Loucy (cell line): Measurements from ENCODE around the gene MAP7.

Experiments
- H2AFZ ChIP-seq: fragments of 200-600 bp; sonication (generic); 2 replicates; pipeline ENCODE4 v1.6.0; 2016; ENCODE audit warnings: antibody characterized with exemption, mild to moderate bottlenecking, low read length, moderate library complexity
- H3F3A ChIP-seq: fragments of 200-600 bp; 2 replicates; pipeline ENCODE4 v1.6.0; 2016; ENCODE audit warnings: antibody characterized with exemption, low read depth, mild to moderate bottlenecking
- H3K27me3 ChIP-seq: fragments of 200-600 bp; sonication (generic); 2 replicates; pipeline ENCODE4 v1.6.1; 2014; ENCODE audit warnings: low read length, mild to moderate bottlenecking; ENCODE audit not compliant: insufficient read depth, poor library complexity, severe bottlenecking
- H3K36me3 ChIP-seq: fragments of 200-600 bp; sonication (generic); 2 replicates; pipeline ENCODE4 v1.6.1; 2016; ENCODE audit warnings: low read length; ENCODE audit not compliant: insufficient read depth
- H3K4me1 ChIP-seq: fragments of 200-600 bp; sonication (generic); 2 replicates; pipeline ENCODE4 v1.5.1; 2014; ENCODE audit warnings: low read length, mild to moderate bottlenecking; ENCODE audit not compliant: insufficient read depth, poor library complexity, severe bottlenecking
- H3K4me2 ChIP-seq: fragments of 200-600 bp; sonication (generic); 2 replicates; pipeline ENCODE4 v1.6.0; 2014; ENCODE audit warnings: antibody characterized with exemption, low read length, low read depth, mild to moderate bottlenecking; ENCODE audit not compliant: poor library complexity, severe bottlenecking
- H3K4me3 ChIP-seq: fragments of 200-600 bp; sonication (generic); 2 replicates; pipeline ENCODE4 v1.5.1; 2014; ENCODE audit warnings: low read length, mild to moderate bottlenecking, mixed read lengths; ENCODE audit not compliant: poor library complexity, severe bottlenecking
- H3K79me2 ChIP-seq: fragments of 200-600 bp; sonication (generic); 2 replicates; pipeline ENCODE4 v1.6.1; 2014; ENCODE audit warnings: low read length; ENCODE audit not compliant: insufficient read depth
- H3K9ac ChIP-seq: fragments of 200-600 bp; sonication (generic); 2 replicates; pipeline ENCODE4 v1.6.0; 2014; ENCODE audit warnings: mild to moderate bottlenecking, low read depth, low read length, moderate library complexity; ENCODE audit not compliant: poor library complexity, severe bottlenecking
- H3K9me2 ChIP-seq: fragments of 200-600 bp; sonication (generic); replicated peaks from 2 replicates; pipeline ENCODE4 v1.6.1; 2016; ENCODE audit warnings: low read depth, low read length, mixed read lengths
- H3K9me3 ChIP-seq: fragments of 200-600 bp; sonication (generic); 2 replicates; pipeline ENCODE4 v1.6.1; 2014; ENCODE audit warnings: mild to moderate bottlenecking, antibody characterized with exemption, low read length, low read depth; ENCODE audit not compliant: insufficient read depth
- H4K20me1 ChIP-seq: fragments of 200-600 bp; sonication (generic); 2 replicates; pipeline ENCODE4 v1.6.0; 2014; ENCODE audit warnings: antibody characterized with exemption, low read length, mild to moderate bottlenecking; ENCODE audit not compliant: insufficient read depth, poor library complexity, severe bottlenecking
- EZH2phosphoT487 ChIP-seq: fragments of 200-600 bp; IDR thresholded peaks from 2 replicates; pipeline ENCODE4 v1.6.1; 2018; ENCODE audit warnings: antibody characterized with exemption, mild to moderate bottlenecking, moderate library complexity, borderline replicate concordance
- TF ChIP-seq, protein P1 (sequence below): fragments of 200-600 bp; sonication (generic); conservative IDR thresholded peaks from 2 replicates; pipeline ENCODE4 v1.5.1; 2014; ENCODE audit warnings: mild to moderate bottlenecking, antibody characterized with exemption, low read length

Gene MAP7

DNA sequence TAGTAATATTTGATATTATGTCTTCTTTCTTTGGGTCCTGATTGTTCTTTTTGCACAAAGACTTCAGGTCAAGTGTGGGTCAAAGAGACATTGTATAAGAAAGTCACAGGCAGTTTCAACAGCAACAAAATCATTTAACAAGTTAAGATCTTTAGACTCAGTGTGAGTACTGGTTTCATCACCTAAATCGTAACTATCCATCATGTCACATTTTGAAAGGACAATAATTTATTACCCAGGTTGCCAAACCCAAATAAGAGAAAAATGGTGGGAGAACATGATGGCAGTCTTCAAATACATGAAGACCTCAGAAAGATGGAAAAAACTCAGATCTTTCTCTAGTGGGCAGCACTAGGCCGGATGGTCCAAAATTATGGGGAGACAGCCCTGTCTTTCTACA lies 205.1 kb downstream of the MAP7 start:
- no peak for TF ChIP-seq EZH2phosphoT487
- TF ChIP-seq, protein P1, sequence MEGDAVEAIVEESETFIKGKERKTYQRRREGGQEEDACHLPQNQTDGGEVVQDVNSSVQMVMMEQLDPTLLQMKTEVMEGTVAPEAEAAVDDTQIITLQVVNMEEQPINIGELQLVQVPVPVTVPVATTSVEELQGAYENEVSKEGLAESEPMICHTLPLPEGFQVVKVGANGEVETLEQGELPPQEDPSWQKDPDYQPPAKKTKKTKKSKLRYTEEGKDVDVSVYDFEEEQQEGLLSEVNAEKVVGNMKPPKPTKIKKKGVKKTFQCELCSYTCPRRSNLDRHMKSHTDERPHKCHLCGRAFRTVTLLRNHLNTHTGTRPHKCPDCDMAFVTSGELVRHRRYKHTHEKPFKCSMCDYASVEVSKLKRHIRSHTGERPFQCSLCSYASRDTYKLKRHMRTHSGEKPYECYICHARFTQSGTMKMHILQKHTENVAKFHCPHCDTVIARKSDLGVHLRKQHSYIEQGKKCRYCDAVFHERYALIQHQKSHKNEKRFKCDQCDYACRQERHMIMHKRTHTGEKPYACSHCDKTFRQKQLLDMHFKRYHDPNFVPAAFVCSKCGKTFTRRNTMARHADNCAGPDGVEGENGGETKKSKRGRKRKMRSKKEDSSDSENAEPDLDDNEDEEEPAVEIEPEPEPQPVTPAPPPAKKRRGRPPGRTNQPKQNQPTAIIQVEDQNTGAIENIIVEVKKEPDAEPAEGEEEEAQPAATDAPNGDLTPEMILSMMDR, result no peak
- Histone ChIP-seq H3K9me2 (no peaks in the 10 kb centered on the region), H3K9ac (no peak overlapping the region), H3K27me3 (peaks cover 8% of the 10 kb centered on the region), H3K79me2 (no peaks in the 10 kb centered on the region), H3K4me2 (no peak overlapping the region), H2AFZ (no peak overlapping the region), H3K36me3 (no peaks in the 10 kb centered on the region), H3K4me1 (no peaks in the 10 kb centered on the region), H3K4me3 (no peak overlapping the region), H4K20me1 (no peaks in the 10 kb centered on the region), H3F3A (no peaks in the 10 kb centered on the region), H3K9me3 (no peaks in the 10 kb centered on the region)

DNA sequence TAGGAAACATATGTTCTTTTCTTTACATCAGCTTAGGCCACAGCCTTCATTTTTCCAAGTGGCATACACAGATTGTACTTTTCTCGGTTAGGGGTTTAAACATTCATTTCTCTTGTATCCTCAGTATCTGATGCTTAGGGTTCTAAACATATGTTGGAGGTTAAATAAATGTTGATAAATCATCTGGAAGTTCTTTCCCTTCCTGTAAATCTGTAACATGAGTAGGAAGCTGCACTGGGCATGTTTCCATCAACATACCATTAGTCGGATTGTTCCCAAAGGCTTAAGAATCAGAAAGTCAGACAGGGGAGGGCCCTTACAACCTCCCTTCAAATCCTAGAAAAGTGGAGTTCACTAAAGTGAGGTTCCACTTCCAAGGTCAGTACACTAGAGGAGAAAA lies 205.8 kb downstream of the MAP7 start:
- H3F3A ChIP-seq, result no peaks in the 10 kb centered on the region
- H3K79me2 ChIP-seq, result no peaks in the 10 kb centered on the region
- no peak overlapping the region for H3K9ac ChIP-seq
- no peak overlapping the region for H3K4me3 ChIP-seq
- H3K9me3 ChIP-seq, result no peaks in the 10 kb centered on the region
- H3K4me1 ChIP-seq, result no peaks in the 10 kb centered on the region
- TF ChIP-seq, protein P1, result no peak
- TF ChIP-seq EZH2phosphoT487, result no peak
- H3K4me2 ChIP-seq, result no peak overlapping the region
- H3K36me3 ChIP-seq, result no peaks in the 10 kb centered on the region
- H3K9me2 ChIP-seq, result no peaks in the 10 kb centered on the region
- H3K27me3 ChIP-seq, result peaks cover 8% of the 10 kb centered on the region
- no peaks in the 10 kb centered on the region for H4K20me1 ChIP-seq
- H2AFZ ChIP-seq, result no peak overlapping the region

DNA sequence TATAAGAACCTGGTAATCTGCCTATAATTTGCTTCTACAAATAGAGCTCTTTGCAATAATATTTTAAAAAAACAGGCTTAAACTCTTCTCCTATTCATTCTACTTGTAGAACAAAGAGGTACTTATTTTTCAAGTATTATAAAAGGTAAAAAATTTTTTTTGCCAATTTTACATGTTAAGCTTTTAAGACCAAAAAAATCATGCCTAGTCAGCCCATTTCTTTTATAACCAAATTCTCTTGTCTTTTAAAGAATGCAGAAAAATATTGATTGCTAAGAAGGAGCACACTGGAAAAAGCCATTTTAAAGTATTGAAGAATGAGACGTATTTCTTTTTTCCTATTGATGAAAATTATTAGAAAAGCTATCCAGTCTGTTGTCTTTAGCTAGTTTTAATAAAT lies 206.5 kb downstream of the MAP7 start:
- H4K20me1 ChIP-seq, result no peaks in the 10 kb centered on the region
- no peak overlapping the region for H3K4me3 ChIP-seq
- H3K27me3 ChIP-seq, result peaks cover 8% of the 10 kb centered on the region
- H3K79me2 ChIP-seq, result no peaks in the 10 kb centered on the region
- TF ChIP-seq, protein P1, result no peak
- no peak for TF ChIP-seq EZH2phosphoT487
- no peaks in the 10 kb centered on the region for H3K9me3 ChIP-seq
- no peak overlapping the region for H2AFZ ChIP-seq
- no peaks in the 10 kb centered on the region for H3K4me1 ChIP-seq
- H3F3A ChIP-seq, result no peaks in the 10 kb centered on the region
- H3K9ac ChIP-seq, result no peak overlapping the region
- H3K9me2 ChIP-seq, result no peaks in the 10 kb centered on the region
- H3K36me3 ChIP-seq, result no peaks in the 10 kb centered on the region
- H3K4me2 ChIP-seq, result no peak overlapping the region
